ENCODE results near the gene SLC10A7. TPM values are rescaled to one million over a fixed set of nuclear protein-coding genes. Genes with fewer than 3 reads are reported as not detected.

SLC10A7 gene
- total and polyA plus RNA-seq, 2 of the 8 experiments (the other 6 are each of a cell fraction or from before 2014, with no cell fraction given): 2.5 to 2.9 TPM

DNA sequence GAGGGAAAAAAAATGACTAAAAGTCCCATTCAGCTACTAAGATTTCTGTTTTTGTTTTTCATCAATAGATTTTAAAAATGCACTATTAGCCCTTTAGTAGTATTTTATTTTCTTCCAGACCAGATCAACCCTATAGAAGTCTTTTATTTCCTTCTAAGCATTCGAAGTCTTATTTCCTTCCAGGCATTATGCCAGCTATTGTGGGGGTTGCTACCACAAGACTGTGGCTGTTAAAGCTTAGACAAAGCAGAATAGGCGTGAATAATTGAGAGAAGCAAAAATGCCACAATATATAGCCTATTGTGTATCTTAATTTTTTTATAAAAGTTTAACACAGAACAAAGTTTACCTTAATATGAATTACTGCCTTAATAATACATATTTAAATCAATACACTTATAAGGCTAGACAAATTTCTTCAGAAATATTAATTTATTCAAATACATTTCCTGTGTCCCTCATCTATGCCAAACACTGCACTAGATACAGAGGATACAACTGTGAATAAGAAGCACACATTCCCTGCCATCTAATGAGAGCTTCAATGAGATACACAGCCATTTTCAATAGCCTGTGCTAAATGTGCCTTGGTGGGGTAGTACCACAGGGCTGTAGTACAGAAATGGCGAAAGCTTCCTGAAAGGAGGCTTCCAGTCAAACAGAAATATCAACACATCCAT, 33.1 kb downstream of the SLC10A7 start (continued):
- TF ChIP-seq, protein P1, sequence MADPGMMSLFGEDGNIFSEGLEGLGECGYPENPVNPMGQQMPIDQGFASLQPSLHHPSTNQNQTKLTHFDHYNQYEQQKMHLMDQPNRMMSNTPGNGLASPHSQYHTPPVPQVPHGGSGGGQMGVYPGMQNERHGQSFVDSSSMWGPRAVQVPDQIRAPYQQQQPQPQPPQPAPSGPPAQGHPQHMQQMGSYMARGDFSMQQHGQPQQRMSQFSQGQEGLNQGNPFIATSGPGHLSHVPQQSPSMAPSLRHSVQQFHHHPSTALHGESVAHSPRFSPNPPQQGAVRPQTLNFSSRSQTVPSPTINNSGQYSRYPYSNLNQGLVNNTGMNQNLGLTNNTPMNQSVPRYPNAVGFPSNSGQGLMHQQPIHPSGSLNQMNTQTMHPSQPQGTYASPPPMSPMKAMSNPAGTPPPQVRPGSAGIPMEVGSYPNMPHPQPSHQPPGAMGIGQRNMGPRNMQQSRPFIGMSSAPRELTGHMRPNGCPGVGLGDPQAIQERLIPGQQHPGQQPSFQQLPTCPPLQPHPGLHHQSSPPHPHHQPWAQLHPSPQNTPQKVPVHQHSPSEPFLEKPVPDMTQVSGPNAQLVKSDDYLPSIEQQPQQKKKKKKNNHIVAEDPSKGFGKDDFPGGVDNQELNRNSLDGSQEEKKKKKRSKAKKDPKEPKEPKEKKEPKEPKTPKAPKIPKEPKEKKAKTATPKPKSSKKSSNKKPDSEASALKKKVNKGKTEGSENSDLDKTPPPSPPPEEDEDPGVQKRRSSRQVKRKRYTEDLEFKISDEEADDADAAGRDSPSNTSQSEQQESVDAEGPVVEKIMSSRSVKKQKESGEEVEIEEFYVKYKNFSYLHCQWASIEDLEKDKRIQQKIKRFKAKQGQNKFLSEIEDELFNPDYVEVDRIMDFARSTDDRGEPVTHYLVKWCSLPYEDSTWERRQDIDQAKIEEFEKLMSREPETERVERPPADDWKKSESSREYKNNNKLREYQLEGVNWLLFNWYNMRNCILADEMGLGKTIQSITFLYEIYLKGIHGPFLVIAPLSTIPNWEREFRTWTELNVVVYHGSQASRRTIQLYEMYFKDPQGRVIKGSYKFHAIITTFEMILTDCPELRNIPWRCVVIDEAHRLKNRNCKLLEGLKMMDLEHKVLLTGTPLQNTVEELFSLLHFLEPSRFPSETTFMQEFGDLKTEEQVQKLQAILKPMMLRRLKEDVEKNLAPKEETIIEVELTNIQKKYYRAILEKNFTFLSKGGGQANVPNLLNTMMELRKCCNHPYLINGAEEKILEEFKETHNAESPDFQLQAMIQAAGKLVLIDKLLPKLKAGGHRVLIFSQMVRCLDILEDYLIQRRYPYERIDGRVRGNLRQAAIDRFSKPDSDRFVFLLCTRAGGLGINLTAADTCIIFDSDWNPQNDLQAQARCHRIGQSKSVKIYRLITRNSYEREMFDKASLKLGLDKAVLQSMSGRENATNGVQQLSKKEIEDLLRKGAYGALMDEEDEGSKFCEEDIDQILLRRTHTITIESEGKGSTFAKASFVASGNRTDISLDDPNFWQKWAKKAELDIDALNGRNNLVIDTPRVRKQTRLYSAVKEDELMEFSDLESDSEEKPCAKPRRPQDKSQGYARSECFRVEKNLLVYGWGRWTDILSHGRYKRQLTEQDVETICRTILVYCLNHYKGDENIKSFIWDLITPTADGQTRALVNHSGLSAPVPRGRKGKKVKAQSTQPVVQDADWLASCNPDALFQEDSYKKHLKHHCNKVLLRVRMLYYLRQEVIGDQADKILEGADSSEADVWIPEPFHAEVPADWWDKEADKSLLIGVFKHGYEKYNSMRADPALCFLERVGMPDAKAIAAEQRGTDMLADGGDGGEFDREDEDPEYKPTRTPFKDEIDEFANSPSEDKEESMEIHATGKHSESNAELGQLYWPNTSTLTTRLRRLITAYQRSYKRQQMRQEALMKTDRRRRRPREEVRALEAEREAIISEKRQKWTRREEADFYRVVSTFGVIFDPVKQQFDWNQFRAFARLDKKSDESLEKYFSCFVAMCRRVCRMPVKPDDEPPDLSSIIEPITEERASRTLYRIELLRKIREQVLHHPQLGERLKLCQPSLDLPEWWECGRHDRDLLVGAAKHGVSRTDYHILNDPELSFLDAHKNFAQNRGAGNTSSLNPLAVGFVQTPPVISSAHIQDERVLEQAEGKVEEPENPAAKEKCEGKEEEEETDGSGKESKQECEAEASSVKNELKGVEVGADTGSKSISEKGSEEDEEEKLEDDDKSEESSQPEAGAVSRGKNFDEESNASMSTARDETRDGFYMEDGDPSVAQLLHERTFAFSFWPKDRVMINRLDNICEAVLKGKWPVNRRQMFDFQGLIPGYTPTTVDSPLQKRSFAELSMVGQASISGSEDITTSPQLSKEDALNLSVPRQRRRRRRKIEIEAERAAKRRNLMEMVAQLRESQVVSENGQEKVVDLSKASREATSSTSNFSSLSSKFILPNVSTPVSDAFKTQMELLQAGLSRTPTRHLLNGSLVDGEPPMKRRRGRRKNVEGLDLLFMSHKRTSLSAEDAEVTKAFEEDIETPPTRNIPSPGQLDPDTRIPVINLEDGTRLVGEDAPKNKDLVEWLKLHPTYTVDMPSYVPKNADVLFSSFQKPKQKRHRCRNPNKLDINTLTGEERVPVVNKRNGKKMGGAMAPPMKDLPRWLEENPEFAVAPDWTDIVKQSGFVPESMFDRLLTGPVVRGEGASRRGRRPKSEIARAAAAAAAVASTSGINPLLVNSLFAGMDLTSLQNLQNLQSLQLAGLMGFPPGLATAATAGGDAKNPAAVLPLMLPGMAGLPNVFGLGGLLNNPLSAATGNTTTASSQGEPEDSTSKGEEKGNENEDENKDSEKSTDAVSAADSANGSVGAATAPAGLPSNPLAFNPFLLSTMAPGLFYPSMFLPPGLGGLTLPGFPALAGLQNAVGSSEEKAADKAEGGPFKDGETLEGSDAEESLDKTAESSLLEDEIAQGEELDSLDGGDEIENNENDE (IDR thresholded peaks at IDR 0.05; ENCODE audit: insufficient replicate concordance, low read length): no peak
- TF ChIP-seq CBX5 (IDR thresholded peaks at IDR 0.05; ENCODE audit: low read depth, low read length) (no peak), HDAC2 (IDR thresholded peaks at IDR 0.05; ENCODE audit: borderline replicate concordance in 1 of 2, low read depth in 2 of 2, low read length in 2 of 2) (no peak)
